ENCODE results near the gene CP. TPM values are rescaled to one million over a fixed set of nuclear protein-coding genes. Genes with fewer than 3 reads are reported as not detected.
"Not testable (repeated sequence)": the region's sequence is repeated elsewhere in the genome, so short reads cannot be mapped to it uniquely, and the experiment has no call there.

Gene CP
- total and polyA plus RNA-seq, 4 experiments from 2014 or later = 0.34 TPM; not detected in 3

- no peaks in the 10 kb centered on the region for H3K9me3 Mint-ChIP-seq
- CTCF ChIA-PET (ENCODE audit: partially characterized antibody) = no interaction called here
Observed at GRCh38 chr3:149239357-149239936, 17.8 kb upstream of the CP start.

DNA sequence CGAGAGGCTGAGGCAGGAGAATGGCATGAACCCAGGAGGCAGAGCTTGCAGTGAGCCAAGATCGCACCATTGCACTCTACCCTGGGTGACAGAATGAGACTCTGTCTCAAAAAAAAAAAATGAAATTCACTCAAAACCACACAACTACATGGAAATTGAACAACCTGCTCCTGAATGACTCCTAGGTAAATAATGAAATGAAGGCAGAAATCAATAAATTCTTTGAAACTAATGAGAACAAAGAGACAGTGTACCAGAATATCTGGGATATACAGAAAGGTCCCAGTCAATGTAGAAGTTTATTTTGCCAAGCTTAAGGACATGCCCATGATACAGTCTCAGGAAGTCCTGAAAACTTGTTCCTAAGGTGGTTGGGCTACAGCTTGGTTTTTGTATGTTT lies 16.6 kb upstream of the CP start:
- H3K27ac ChIP-seq (ENCODE audit: low read depth, low read length); H3K9me3 Mint-ChIP-seq; H3K4me3 ChIP-seq (ENCODE audit: low read length in 2 of 2); H3K4me3 Mint-ChIP-seq; POLR2A ChIA-PET (ENCODE audit: partially characterized antibody); H3K9me3 ChIP-seq (ENCODE audit: control insufficient read depth in 1 of 2, low read length in 2 of 2); H3K27ac Mint-ChIP-seq; H3K4me1 Mint-ChIP-seq; H3K4me1 ChIP-seq (ENCODE audit: insufficient read depth, low read length); intact Hi-C loops (cut with micrococcal nuclease); H3K36me3 ChIP-seq (ENCODE audit: insufficient read depth, low read length); DNase-seq; H3K27me3 ChIP-seq (ENCODE audit: insufficient read depth, low read length); H3K36me3 Mint-ChIP-seq: not testable (repeated sequence)
- peaks cover 3 to 14% of the 10 kb centered on the region in 2 donors for H3K27me3 Mint-ChIP-seq
- CTCF ChIA-PET (ENCODE audit: partially characterized antibody) = interaction anchor here (0.7 kb wide), 1 partner anchor 118 kb away, joined by 3 read pairs; no protein-coding TSS in a partner anchor

More at GRCh38 chr3:149239357-149239936, 17.8 kb upstream of the CP start:
- Mint-ChIP-seq H3K36me3 (no peaks in the 10 kb centered on the region), H3K4me1 (peaks cover 0 to 1% (median 0%) of the 10 kb centered on the region in 4 donors), H3K4me3 (no peak overlapping the region), H3K27ac (no peak overlapping the region), H3K27me3 (peaks cover 3 to 13% of the 10 kb centered on the region in 2 donors)
- POLR2A ChIA-PET (ENCODE audit: partially characterized antibody) = no interaction called here
- no peak for DNase-seq
- Histone ChIP-seq H3K36me3 (ENCODE audit: insufficient read depth, low read length) (no peaks in the 10 kb centered on the region), H3K4me3 (ENCODE audit: low read length in 2 of 2) (no peak overlapping the region), H3K4me1 (ENCODE audit: insufficient read depth, low read length) (no peaks in the 10 kb centered on the region), H3K9me3 (ENCODE audit: control insufficient read depth in 1 of 2, low read length in 2 of 2) (no peaks in the 10 kb centered on the region), H3K27me3 (ENCODE audit: insufficient read depth, low read length) (no peaks in the 10 kb centered on the region), H3K27ac (ENCODE audit: low read depth, low read length) (no peak overlapping the region)
- intact Hi-C loops (cut with micrococcal nuclease) = no loop called here

DNA sequence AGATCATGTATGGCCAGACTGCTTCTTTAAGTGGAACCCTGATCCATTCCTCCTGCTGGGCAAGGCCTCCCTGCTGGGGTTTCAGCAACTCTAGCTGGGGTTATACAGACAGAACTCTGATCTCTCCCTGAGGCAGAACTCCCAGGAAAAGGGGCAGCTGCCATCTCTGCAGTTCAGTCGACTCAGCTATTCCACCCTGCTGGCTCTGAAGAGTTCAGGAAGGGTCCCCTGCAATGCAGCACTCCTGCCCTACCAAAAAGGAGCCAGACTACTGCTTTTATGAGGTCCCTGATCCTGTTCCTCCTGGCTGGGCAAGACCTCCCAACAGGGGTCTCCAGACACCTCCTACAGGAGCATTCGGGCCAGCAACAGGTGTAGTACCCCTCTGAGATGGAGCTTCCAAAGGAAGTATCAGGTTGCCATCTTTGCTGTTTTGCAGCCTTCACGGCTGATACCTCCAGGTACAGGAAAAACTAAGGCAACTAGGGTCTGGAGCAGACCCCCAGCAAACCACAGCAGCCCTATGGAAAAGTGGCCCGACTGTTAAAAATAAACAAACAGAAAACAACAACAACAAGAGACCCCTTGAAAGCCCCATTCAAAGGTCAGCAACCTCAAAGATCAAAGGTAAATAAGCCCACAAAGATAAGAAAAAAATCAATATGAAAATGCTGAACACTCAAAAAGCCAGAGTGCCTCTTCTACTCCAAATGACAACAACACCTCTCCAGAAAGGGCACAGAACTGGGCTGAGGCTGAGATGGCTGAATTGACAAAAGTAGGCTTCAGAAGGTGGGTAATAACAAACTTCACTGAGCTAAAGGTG lies 14.2 kb upstream of the CP start:
- Mint-ChIP-seq H3K27ac (no peak overlapping the region), H3K9me3 (peaks cover 0 to 2% (median 0%) of the 10 kb centered on the region in 8 donors), H3K4me1 (no peaks in the 10 kb centered on the region), H3K36me3 (no peaks in the 10 kb centered on the region), H3K27me3 (peaks cover 6 to 14% of the 10 kb centered on the region in 2 donors), H3K4me3 (no peak overlapping the region)
- POLR2A ChIA-PET (ENCODE audit: partially characterized antibody) = no interaction called here
- no peaks in the 10 kb centered on the region for H3K27me3 ChIP-seq (ENCODE audit: insufficient read depth, low read length)
- intact Hi-C loops (cut with micrococcal nuclease) = no loop called here
- H3K36me3 ChIP-seq (ENCODE audit: insufficient read depth, low read length) = no peaks in the 10 kb centered on the region
- H3K4me3 ChIP-seq (ENCODE audit: low read length in 2 of 2) = no peak overlapping the region
- no peaks in the 10 kb centered on the region for H3K4me1 ChIP-seq (ENCODE audit: insufficient read depth, low read length)
- CTCF ChIA-PET (ENCODE audit: partially characterized antibody) = interaction anchor here (1.2 kb wide), 1 partner anchor 11 kb away, joined by 3 read pairs; no protein-coding TSS in a partner anchor
- no peaks in the 10 kb centered on the region for H3K9me3 ChIP-seq (ENCODE audit: control insufficient read depth in 1 of 2, low read length in 2 of 2)
- DNase-seq = no peak
- no peak overlapping the region for H3K27ac ChIP-seq (ENCODE audit: low read depth, low read length)

GRCh38 chr3:149234671-149235245 lies 13.1 kb upstream of the CP start:
- peaks cover 6 to 11% of the 10 kb centered on the region in 2 donors for H3K27me3 Mint-ChIP-seq
- Histone ChIP-seq H3K4me3 (ENCODE audit: low read length in 2 of 2) (no peak overlapping the region), H3K27ac (ENCODE audit: low read depth, low read length) (no peak overlapping the region), H3K36me3 (ENCODE audit: insufficient read depth, low read length) (no peaks in the 10 kb centered on the region), H3K4me1 (ENCODE audit: insufficient read depth, low read length) (no peaks in the 10 kb centered on the region), H3K9me3 (ENCODE audit: control insufficient read depth in 1 of 2, low read length in 2 of 2) (no peaks in the 10 kb centered on the region), H3K27me3 (ENCODE audit: insufficient read depth, low read length) (no peaks in the 10 kb centered on the region)
- H3K4me1 Mint-ChIP-seq = no peaks in the 10 kb centered on the region
- DNase-seq = no peak
- peaks cover 0 to 2% (median 0%) of the 10 kb centered on the region in 8 donors for H3K9me3 Mint-ChIP-seq
- H3K4me3 Mint-ChIP-seq = no peak overlapping the region
- no peaks in the 10 kb centered on the region for H3K36me3 Mint-ChIP-seq
- intact Hi-C loops (cut with micrococcal nuclease) = no loop called here
- POLR2A ChIA-PET (ENCODE audit: partially characterized antibody) = no interaction called here
- CTCF ChIA-PET (ENCODE audit: partially characterized antibody) = interaction anchor here (0.9 kb wide), 1 partner anchor 40 kb away, joined by 3 read pairs; no protein-coding TSS in a partner anchor
- H3K27ac Mint-ChIP-seq = no peak overlapping the region

DNA sequence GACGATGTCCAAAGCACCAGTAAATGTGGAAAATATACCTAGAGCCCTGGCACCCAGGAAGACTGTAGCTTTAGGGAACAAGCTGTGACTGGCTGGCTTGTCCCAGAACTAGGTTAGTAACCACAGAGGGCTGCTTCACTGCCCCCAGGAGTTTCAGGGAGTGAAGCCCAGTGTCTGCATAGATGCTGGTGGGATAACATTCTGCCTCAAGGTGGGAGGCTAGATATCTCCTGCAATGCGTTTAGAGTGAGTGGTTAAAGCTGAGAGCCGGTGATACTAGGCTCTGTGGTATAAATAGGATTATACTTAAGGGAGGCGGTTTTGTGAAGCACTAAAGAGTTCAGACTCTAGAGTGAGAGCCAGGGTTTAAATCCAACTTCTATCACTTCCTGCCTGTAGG lies 11.7 kb upstream of the CP start:
- Histone ChIP-seq H3K27ac (ENCODE audit: low read depth, low read length) (no peak overlapping the region), H3K4me3 (ENCODE audit: low read length in 2 of 2) (no peak overlapping the region), H3K36me3 (ENCODE audit: insufficient read depth, low read length) (no peaks in the 10 kb centered on the region), H3K4me1 (ENCODE audit: insufficient read depth, low read length) (no peaks in the 10 kb centered on the region), H3K27me3 (ENCODE audit: insufficient read depth, low read length) (no peaks in the 10 kb centered on the region), H3K9me3 (ENCODE audit: control insufficient read depth in 1 of 2, low read length in 2 of 2) (no peaks in the 10 kb centered on the region)
- Mint-ChIP-seq H3K4me1 (no peaks in the 10 kb centered on the region), H3K36me3 (no peaks in the 10 kb centered on the region), H3K27me3 (peaks cover 6 to 11% of the 10 kb centered on the region in 2 donors), H3K27ac (no peak overlapping the region), H3K4me3 (no peak overlapping the region), H3K9me3 (peaks cover 0 to 2% (median 0%) of the 10 kb centered on the region in 8 donors)
- POLR2A ChIA-PET (ENCODE audit: partially characterized antibody) = no interaction called here
- intact Hi-C loops (cut with micrococcal nuclease) = no loop called here
- CTCF ChIA-PET (ENCODE audit: partially characterized antibody) = interaction anchor here (1.0 kb wide), 1 partner anchor 12 kb away, joined by 3 read pairs; no protein-coding TSS in a partner anchor
- DNase-seq = no peak

- no peaks in the 10 kb centered on the region for H3K4me1 ChIP-seq (ENCODE audit: insufficient read depth, low read length)
- no peak for DNase-seq
- no peak overlapping the region for H3K4me3 ChIP-seq (ENCODE audit: low read length in 2 of 2)
- no peaks in the 10 kb centered on the region for H3K9me3 ChIP-seq (ENCODE audit: control insufficient read depth in 1 of 2, low read length in 2 of 2)
- Mint-ChIP-seq H3K9me3 (peaks cover 0 to 2% (median 0%) of the 10 kb centered on the region in 8 donors), H3K4me3 (no peak overlapping the region), H3K4me1 (no peaks in the 10 kb centered on the region), H3K27ac (no peak overlapping the region), H3K27me3 (peaks cover 6 to 11% of the 10 kb centered on the region in 2 donors), H3K36me3 (no peaks in the 10 kb centered on the region)
- no peak overlapping the region for H3K27ac ChIP-seq (ENCODE audit: low read depth, low read length)
- ChIA-PET CTCF (ENCODE audit: partially characterized antibody) (interaction anchor here (0.6 kb wide), 2 partner anchors 13 to 314 kb away, joined by 3 to 5 read pairs; no protein-coding TSS in a partner anchor), POLR2A (ENCODE audit: partially characterized antibody) (no interaction called here)
- H3K27me3 ChIP-seq (ENCODE audit: insufficient read depth, low read length) = no peaks in the 10 kb centered on the region
- intact Hi-C loops (cut with micrococcal nuclease) = no loop called here
- H3K36me3 ChIP-seq (ENCODE audit: insufficient read depth, low read length) = no peaks in the 10 kb centered on the region
Observed at GRCh38 chr3:149231871-149232270, 10.2 kb upstream of the CP start.

- Mint-ChIP-seq H3K4me1 (peaks cover 11 to 27% (median 21%) of the 10 kb centered on the region in 4 donors), H3K27ac (no peak overlapping the region), H3K4me3 (no peak overlapping the region), H3K9me3 (peaks cover 0 to 2% (median 0%) of the 10 kb centered on the region in 8 donors), H3K27me3 (peaks cover 0 to 4% of the 10 kb centered on the region in 2 donors), H3K36me3 (no peaks in the 10 kb centered on the region)
- no peak overlapping the region for H3K27ac ChIP-seq (ENCODE audit: low read depth, low read length)
- POLR2A ChIA-PET (ENCODE audit: partially characterized antibody) = no interaction called here
- intact Hi-C loops (cut with micrococcal nuclease) = no loop called here
- H3K9me3 ChIP-seq (ENCODE audit: control insufficient read depth in 1 of 2, low read length in 2 of 2) = no peaks in the 10 kb centered on the region
- DNase-seq = no peak
- peaks cover 18% of the 10 kb centered on the region for H3K4me1 ChIP-seq (ENCODE audit: insufficient read depth, low read length)
- no peaks in the 10 kb centered on the region for H3K27me3 ChIP-seq (ENCODE audit: insufficient read depth, low read length)
- no peaks in the 10 kb centered on the region for H3K36me3 ChIP-seq (ENCODE audit: insufficient read depth, low read length)
- H3K4me3 ChIP-seq (ENCODE audit: low read length in 2 of 2) = no peak overlapping the region
- CTCF ChIA-PET (ENCODE audit: partially characterized antibody) = no interaction called here
Observed at GRCh38 chr3:149227591-149228268, 6.1 kb upstream of the CP start.
